Measurements from ENCODE around the gene CCDC192. TPM values are rescaled to one million over a fixed set of nuclear protein-coding genes. Genes with fewer than 3 reads are reported as not detected.

CCDC192 gene
- polyA plus RNA-seq, 2 of the 4 experiments (the other 2 are of a cell fraction), result not detected

DNA sequence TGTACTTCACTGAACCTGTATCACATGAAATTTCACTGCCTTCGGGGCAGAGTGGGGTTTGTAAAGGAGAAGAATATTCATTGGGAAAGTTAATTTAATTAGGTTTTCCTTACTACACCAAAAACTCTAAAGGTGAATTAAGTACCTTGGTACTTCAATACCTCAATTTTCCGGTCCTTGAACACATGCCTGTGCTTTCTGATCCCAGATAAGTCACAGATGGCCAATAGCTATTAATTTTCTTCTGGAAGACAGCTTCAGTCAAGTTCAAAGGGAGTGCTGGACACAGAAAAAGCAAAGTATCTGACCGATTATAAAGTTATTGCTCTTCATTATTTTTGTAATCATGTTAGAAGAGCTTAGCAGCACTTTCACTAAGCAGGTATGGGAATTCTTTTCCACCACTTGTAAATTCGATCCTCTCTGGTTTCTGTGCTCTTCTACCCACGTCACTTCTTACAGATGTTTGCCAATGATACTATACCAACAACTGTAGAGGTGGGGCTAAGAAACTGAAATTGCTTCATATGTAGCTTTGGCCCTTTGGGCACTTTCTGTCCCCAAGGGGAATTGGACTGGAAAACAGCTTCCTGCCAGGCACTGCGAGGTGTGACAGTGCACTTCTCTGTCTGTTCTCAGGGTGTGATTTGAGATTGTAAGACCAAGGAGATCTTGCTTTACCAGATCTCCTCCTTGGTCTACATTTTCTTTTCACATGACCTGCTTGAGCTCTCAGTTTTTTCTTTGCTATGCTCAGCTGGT lies 164.0 kb downstream of the CCDC192 start (continued):
- TF ChIP-seq, protein P1, sequence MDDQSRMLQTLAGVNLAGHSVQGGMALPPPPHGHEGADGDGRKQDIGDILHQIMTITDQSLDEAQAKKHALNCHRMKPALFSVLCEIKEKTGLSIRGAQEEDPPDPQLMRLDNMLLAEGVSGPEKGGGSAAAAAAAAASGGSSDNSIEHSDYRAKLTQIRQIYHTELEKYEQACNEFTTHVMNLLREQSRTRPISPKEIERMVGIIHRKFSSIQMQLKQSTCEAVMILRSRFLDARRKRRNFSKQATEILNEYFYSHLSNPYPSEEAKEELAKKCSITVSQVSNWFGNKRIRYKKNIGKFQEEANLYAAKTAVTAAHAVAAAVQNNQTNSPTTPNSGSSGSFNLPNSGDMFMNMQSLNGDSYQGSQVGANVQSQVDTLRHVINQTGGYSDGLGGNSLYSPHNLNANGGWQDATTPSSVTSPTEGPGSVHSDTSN (IDR thresholded peaks at IDR 0.05), result no peak
- TF ChIP-seq KDM1A (IDR thresholded peaks at IDR 0.05; ENCODE audit: low read depth), result no peak

DNA sequence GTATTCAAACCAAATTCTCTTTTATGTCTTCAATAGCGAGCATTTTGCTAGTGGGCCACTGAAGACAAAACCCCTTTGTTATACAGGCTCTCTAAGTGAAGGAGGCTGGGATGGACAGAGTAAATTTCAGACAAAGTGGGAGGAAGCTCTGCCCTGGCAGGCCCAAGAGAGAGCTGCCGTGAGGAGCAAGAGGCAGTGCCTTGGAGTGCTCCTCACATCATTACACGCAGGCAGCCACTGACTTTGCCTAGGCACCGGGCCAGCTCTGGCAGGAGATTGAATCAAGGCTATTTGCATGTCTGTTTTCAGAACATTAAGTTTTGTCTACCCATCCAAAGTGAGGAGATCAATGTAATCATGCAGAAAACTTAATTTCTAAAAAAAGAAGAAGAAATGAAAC lies 167.7 kb downstream of the CCDC192 start:
- 85% methylated on average over 4 of the region's 4 CpGs for WGBS (ENCODE audit: missing lambda C conversion rate)
- no peak overlapping the region for H3K4me3 ChIP-seq
- no peaks in the 10 kb centered on the region for H3K9me3 ChIP-seq
- H3K4me1 ChIP-seq, result peaks cover 23% of the 10 kb centered on the region
- TF ChIP-seq HOXB13 (CRISPR knock-in tag; IDR thresholded peaks at IDR 0.05; ENCODE audit: low read depth) (no peak), HDAC2 (IDR thresholded peaks at IDR 0.05) (no peak), FOXS1 (CRISPR knock-in tag; IDR thresholded peaks at IDR 0.05) (no peak), RCOR1 (IDR thresholded peaks at IDR 0.05; ENCODE audit: low read depth, low read length) (no peak), SMC3 (IDR thresholded peaks at IDR 0.05) (no peak), CHD2 (IDR thresholded peaks at IDR 0.05; ENCODE audit: low read length, partially characterized antibody) (no peak), CBX2 (IDR thresholded peaks at IDR 0.05; ENCODE audit: borderline replicate concordance, low read depth) (no peak)
- FAIRE-seq (no peak), ATAC-seq (no peak), DNase-seq (ENCODE audit: low read depth in 1 of 2, low spot score in 1 of 2) (no peak)
- no peak overlapping the region for H3K27ac ChIP-seq
- CTCF ChIA-PET, result interaction anchor here (1.1 to 1.2 kb wide), 2 partner anchors 15 to 344 kb away, joined by 3 to 4 read pairs; no protein-coding TSS in a partner anchor
- POLR2A ChIA-PET, result no interaction called here
- no peak overlapping the region for H3K4me2 ChIP-seq

DNA sequence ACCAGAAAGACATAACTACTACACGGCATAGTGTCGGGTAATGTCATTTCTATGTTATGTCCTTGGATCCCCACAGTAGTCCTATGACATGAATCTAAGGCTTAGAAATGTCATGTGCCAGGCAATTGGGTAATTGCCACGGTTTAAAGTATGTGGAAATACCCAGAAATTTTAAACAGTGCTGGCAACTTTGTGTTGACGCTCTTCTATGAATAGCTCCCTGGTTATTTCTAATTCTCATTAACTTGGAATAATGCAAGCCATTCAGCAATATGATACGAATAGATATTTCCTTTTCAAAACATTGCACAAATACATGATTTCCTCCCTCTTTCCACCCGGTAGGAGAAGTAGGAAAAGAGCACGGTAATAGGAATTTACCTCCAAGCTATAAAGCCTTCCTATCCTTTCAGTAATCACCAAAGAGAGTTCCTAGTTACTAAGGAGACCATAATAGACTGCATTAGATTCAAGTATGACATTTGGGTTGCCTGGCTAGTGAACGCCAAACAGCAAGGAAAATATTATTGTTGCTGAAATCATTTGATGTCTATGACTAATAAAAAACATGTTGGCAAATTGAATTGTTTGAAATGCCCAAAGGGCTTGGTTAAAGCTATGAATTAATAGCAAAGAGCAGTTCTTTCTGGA lies 168.4 kb downstream of the CCDC192 start:
- H3K4me2 ChIP-seq, result peak overlapping the region; percentile 10; the same call in 1 of the 3 replicates
- ChIA-PET POLR2A (no interaction called here), CTCF (interaction anchor here (0.9 to 3.3 kb wide), 3 partner anchors 9 to 330 kb away, joined by 3 to 12 read pairs (median 5); no protein-coding TSS in a partner anchor)
- H3K4me3 ChIP-seq, result no peak overlapping the region
- DNase-seq (ENCODE audit: low read depth in 1 of 2, low spot score in 1 of 2) (no peak), FAIRE-seq (peak; percentile 28), ATAC-seq (no peak)
- 52% methylated on average over 8 of the region's 8 CpGs for WGBS (ENCODE audit: missing lambda C conversion rate)
- no peak for TF ChIP-seq CBX2 (IDR thresholded peaks at IDR 0.05; ENCODE audit: borderline replicate concordance, low read depth)
- no peak for TF ChIP-seq FOSL2 (IDR thresholded peaks at IDR 0.05)
- peak; percentile 17; the same call in 1 of the 2 replicates for TF ChIP-seq FOSL2 (CRISPR knock-in tag; IDR thresholded peaks at IDR 0.05)
- no peak overlapping the region for H3K27ac ChIP-seq
- H3K9me3 ChIP-seq, result no peaks in the 10 kb centered on the region
- H3K4me1 ChIP-seq, result peaks cover 30% of the 10 kb centered on the region

DNA sequence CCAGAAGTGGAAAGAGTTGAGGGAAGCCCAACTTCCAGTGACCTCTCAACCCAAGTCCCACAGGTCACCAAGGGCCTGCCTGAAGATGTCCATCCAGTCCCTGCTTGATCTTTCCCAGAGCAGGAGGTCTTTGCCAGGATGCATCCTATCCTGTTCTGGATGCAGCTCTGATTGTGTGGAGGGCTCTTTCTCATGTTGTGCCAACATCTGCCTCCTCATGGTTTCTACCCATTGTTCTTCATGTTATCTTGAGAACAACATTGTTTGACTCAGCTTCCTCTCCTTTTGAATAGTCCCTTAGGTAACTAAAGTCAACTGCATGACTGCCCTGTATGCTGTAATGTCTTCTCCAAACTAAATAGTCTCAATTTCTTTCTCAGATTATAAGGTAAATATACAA lies 169.3 kb downstream of the CCDC192 start:
- DNase-seq (ENCODE audit: low read depth in 1 of 2, low spot score in 1 of 2) (no peak), ATAC-seq (no peak), FAIRE-seq (no peak)
- H3K4me2 ChIP-seq, result no peak overlapping the region
- no peak overlapping the region for H3K27ac ChIP-seq
- no peak for TF ChIP-seq RNF2 (IDR thresholded peaks at IDR 0.05; ENCODE audit: borderline replicate concordance, low read depth)
- TF ChIP-seq, protein P2, sequence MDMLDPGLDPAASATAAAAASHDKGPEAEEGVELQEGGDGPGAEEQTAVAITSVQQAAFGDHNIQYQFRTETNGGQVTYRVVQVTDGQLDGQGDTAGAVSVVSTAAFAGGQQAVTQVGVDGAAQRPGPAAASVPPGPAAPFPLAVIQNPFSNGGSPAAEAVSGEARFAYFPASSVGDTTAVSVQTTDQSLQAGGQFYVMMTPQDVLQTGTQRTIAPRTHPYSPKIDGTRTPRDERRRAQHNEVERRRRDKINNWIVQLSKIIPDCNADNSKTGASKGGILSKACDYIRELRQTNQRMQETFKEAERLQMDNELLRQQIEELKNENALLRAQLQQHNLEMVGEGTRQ (IDR thresholded peaks at IDR 0.05), result no peak
- TF ChIP-seq CBX2 (IDR thresholded peaks at IDR 0.05; ENCODE audit: borderline replicate concordance, low read depth), result no peak
- no peak for TF ChIP-seq EHF (CRISPR knock-in tag; IDR thresholded peaks at IDR 0.05)
- TF ChIP-seq FOXS1 (CRISPR knock-in tag; IDR thresholded peaks at IDR 0.05), result no peak
- TF ChIP-seq, protein P3, sequence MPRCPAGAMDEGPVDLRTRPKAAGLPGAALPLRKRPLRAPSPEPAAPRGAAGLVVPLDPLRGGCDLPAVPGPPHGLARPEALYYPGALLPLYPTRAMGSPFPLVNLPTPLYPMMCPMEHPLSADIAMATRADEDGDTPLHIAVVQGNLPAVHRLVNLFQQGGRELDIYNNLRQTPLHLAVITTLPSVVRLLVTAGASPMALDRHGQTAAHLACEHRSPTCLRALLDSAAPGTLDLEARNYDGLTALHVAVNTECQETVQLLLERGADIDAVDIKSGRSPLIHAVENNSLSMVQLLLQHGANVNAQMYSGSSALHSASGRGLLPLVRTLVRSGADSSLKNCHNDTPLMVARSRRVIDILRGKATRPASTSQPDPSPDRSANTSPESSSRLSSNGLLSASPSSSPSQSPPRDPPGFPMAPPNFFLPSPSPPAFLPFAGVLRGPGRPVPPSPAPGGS (IDR thresholded peaks at IDR 0.05), result no peak
- TF ChIP-seq, protein P4, sequence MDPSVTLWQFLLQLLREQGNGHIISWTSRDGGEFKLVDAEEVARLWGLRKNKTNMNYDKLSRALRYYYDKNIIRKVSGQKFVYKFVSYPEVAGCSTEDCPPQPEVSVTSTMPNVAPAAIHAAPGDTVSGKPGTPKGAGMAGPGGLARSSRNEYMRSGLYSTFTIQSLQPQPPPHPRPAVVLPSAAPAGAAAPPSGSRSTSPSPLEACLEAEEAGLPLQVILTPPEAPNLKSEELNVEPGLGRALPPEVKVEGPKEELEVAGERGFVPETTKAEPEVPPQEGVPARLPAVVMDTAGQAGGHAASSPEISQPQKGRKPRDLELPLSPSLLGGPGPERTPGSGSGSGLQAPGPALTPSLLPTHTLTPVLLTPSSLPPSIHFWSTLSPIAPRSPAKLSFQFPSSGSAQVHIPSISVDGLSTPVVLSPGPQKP (IDR thresholded peaks at IDR 0.05; ENCODE audit: low read depth, low read length), result no peak
- no peak for TF ChIP-seq HOXB5 (CRISPR knock-in tag; IDR thresholded peaks at IDR 0.05)
- TF ChIP-seq CHD2 (IDR thresholded peaks at IDR 0.05; ENCODE audit: low read length, partially characterized antibody), result no peak
- no peak for TF ChIP-seq EHMT2 (IDR thresholded peaks at IDR 0.05; ENCODE audit: low read depth)
- no peak for TF ChIP-seq HOXA7 (CRISPR knock-in tag; IDR thresholded peaks at IDR 0.05)
- no peak for TF ChIP-seq NPAS2 (CRISPR knock-in tag; IDR thresholded peaks at IDR 0.05; ENCODE audit: borderline replicate concordance)
- TF ChIP-seq CEBPB (IDR thresholded peaks at IDR 0.05), result no peak
- TF ChIP-seq PHF8 (IDR thresholded peaks at IDR 0.05; ENCODE audit: borderline replicate concordance, low read depth), result no peak
- TF ChIP-seq NFE2L2 (conservative IDR thresholded peaks at IDR 0.05; ENCODE audit: low read length), result no peak
- TF ChIP-seq KDM1A (IDR thresholded peaks at IDR 0.05; ENCODE audit: low read depth), result no peak
- TF ChIP-seq ZNF302 (CRISPR knock-in tag; IDR thresholded peaks at IDR 0.05), result no peak
- no peak for TF ChIP-seq MYC (IDR thresholded peaks at IDR 0.05; ENCODE audit: borderline replicate concordance, low read length)
- TF ChIP-seq KDM5A (IDR thresholded peaks at IDR 0.05), result no peak
- no peak for TF ChIP-seq POLR2AphosphoS2 (conservative IDR thresholded peaks at IDR 0.05; ENCODE audit: low read length)
- H3K4me3 ChIP-seq, result no peak overlapping the region
- H3K4me1 ChIP-seq, result peaks cover 39% of the 10 kb centered on the region
- CTCF ChIA-PET, result interaction anchor here (0.9 to 3.3 kb wide), 4 partner anchors 8 to 329 kb away, joined by 3 to 12 read pairs (median 6); no protein-coding TSS in a partner anchor
- POLR2A ChIA-PET, result no interaction called here
- no peaks in the 10 kb centered on the region for H3K9me3 ChIP-seq
